ENCODE measurements around the gene TDRD9. TPM values are rescaled to one million over a fixed set of nuclear protein-coding genes. Genes with fewer than 3 reads are reported as not detected.

The TDRD9 gene
- total RNA-seq, 1 donor from 2014 or later = not detected

- Histone ChIP-seq H3K9me3 (ENCODE audit: insufficient read depth, low read depth, low read length) (no peaks in the 10 kb centered on the region), H3K9ac (ENCODE audit: low read length) (no peak overlapping the region), H2AFZ (ENCODE audit: low read depth, low read length) (no peak overlapping the region), H3K4me3 (ENCODE audit: insufficient read depth, low read depth, low read length) (no peak overlapping the region), H3K27me3 (ENCODE audit: insufficient read depth, low read length) (peaks cover 13% of the 10 kb centered on the region), H3K27ac (ENCODE audit: low read depth, low read length) (no peak overlapping the region), H3K36me3 (ENCODE audit: insufficient read depth, low read length) (no peaks in the 10 kb centered on the region), H4K20me1 (ENCODE audit: insufficient read depth, low read length) (peaks cover 8% of the 10 kb centered on the region), H3K4me1 (ENCODE audit: insufficient read depth, low read length) (peaks cover 15% of the 10 kb centered on the region), H3K79me2 (ENCODE audit: insufficient read depth, low read length) (no peaks in the 10 kb centered on the region), H3K4me2 (ENCODE audit: low read length) (no peak overlapping the region)
- H3K27ac Mint-ChIP-seq (ENCODE audit: unreplicated experiment) = no peak overlapping the region
- FAIRE-seq (no peak), DNase-seq (ENCODE audit: low read depth) (no peak)
- peaks cover 1% of the 10 kb centered on the region for H3K36me3 Mint-ChIP-seq (ENCODE audit: low read depth, unreplicated experiment)
- H3K9me3 Mint-ChIP-seq (ENCODE audit: unreplicated experiment) = no peaks in the 10 kb centered on the region
- no peak overlapping the region for H3K4me3 Mint-ChIP-seq (ENCODE audit: unreplicated experiment)
- H3K4me1 Mint-ChIP-seq (ENCODE audit: low read depth, unreplicated experiment) = no peaks in the 10 kb centered on the region
- peaks cover 28% of the 10 kb centered on the region for H3K27me3 Mint-ChIP-seq (ENCODE audit: low read depth, unreplicated experiment)
- no peak for TF ChIP-seq CTCF (IDR thresholded peaks at IDR 0.05; ENCODE audit: insufficient read depth, low read depth, low read length)
- no peak for TF ChIP-seq EZH2 (IDR thresholded peaks at IDR 0.05; ENCODE audit: insufficient read depth, low read length)
Observed at GRCh38 chr14:103881268-103882201, 46.7 kb upstream of the TDRD9 start.

GRCh38 chr14:103882503-103883262 is 45.6 kb upstream of the TDRD9 start:
- H3K27ac Mint-ChIP-seq (ENCODE audit: unreplicated experiment) = no peak overlapping the region
- Histone ChIP-seq H3K4me2 (ENCODE audit: low read length) (no peak overlapping the region), H3K27me3 (ENCODE audit: insufficient read depth, low read length) (peaks cover 13% of the 10 kb centered on the region), H3K79me2 (ENCODE audit: insufficient read depth, low read length) (no peaks in the 10 kb centered on the region), H3K9me3 (ENCODE audit: insufficient read depth, low read depth, low read length) (no peaks in the 10 kb centered on the region), H3K36me3 (ENCODE audit: insufficient read depth, low read length) (no peaks in the 10 kb centered on the region), H3K4me1 (ENCODE audit: insufficient read depth, low read length) (peaks cover 15% of the 10 kb centered on the region), H3K9ac (ENCODE audit: low read length) (no peak overlapping the region), H3K4me3 (ENCODE audit: insufficient read depth, low read depth, low read length) (no peak overlapping the region), H4K20me1 (ENCODE audit: insufficient read depth, low read length) (peaks cover 8% of the 10 kb centered on the region), H2AFZ (ENCODE audit: low read depth, low read length) (no peak overlapping the region), H3K27ac (ENCODE audit: low read depth, low read length) (no peak overlapping the region)
- DNase-seq (ENCODE audit: low read depth) (no peak), FAIRE-seq (no peak)
- no peaks in the 10 kb centered on the region for H3K9me3 Mint-ChIP-seq (ENCODE audit: unreplicated experiment)
- no peaks in the 10 kb centered on the region for H3K4me1 Mint-ChIP-seq (ENCODE audit: low read depth, unreplicated experiment)
- TF ChIP-seq CTCF (IDR thresholded peaks at IDR 0.05; ENCODE audit: insufficient read depth, low read depth, low read length) (no peak), EZH2 (IDR thresholded peaks at IDR 0.05; ENCODE audit: insufficient read depth, low read length) (no peak)
- peaks cover 1% of the 10 kb centered on the region for H3K36me3 Mint-ChIP-seq (ENCODE audit: low read depth, unreplicated experiment)
- peaks cover 31% of the 10 kb centered on the region for H3K27me3 Mint-ChIP-seq (ENCODE audit: low read depth, unreplicated experiment)
- no peak overlapping the region for H3K4me3 Mint-ChIP-seq (ENCODE audit: unreplicated experiment)
